Mucosa of gallbladder (tissue), 1 donor: Measurements from ENCODE around the gene NDUFAF5. TPM values are rescaled to one million over a fixed set of nuclear protein-coding genes. Genes with fewer than 3 reads are reported as not detected.

Experiments
- DNase-seq: peaks from one replicate; pipeline ENCODE4 v3.0.0-alpha.2; 2020; ENCODE audit warnings: low spot score
- total RNA-seq: library from RNA; stranded (reverse); gene quantifications from one replicate; pipeline ENCODE4 v1.2.1, GENCODE V29; 2021
- donor health status: DM: no; HTN: no; CAD: no.

NDUFAF5 gene
- total RNA-seq, 1 donor from 2014 or later, result 22.9 TPM

DNA sequence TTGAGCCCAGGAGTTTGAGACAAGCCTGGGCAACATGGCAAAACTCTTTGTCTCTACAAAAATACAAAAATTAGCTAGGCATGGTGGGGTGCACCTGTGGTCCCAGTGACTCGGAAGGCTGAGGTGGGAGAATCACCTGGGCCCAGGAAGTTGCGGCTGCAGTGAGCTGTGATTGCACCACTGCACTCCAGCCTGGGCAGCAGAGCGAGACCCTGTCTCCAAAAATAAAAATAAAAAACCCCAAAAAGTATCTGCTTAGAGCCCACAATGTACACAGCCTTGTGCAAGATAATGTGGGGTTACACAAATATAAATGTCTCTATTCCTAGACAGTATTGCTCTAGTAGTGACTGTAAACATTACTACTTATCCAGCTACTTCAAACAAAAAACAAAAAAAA, 6.0 kb upstream of the NDUFAF5 start:
- DNase-seq, result no peak

DNA sequence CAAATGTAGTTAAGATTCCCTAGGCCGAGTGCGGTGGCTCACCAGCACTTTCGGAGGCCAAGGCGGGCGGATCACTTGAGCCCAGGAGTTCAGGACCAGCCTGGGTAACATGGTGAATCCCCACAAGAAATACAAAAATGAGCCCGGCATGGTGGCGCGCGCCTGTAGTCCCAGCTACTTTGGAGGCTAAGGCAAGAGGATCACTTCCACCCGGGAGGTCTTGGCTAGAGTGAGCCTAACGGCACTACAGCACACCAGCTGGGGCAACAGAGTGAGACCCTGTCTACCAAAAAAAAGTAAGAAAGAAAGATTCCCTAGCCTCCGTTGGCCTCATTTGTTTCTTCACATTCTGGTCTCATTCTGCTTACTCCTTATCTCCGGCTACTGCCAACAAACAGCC, 1.3 kb upstream of the NDUFAF5 start:
- no peak for DNase-seq

DNA sequence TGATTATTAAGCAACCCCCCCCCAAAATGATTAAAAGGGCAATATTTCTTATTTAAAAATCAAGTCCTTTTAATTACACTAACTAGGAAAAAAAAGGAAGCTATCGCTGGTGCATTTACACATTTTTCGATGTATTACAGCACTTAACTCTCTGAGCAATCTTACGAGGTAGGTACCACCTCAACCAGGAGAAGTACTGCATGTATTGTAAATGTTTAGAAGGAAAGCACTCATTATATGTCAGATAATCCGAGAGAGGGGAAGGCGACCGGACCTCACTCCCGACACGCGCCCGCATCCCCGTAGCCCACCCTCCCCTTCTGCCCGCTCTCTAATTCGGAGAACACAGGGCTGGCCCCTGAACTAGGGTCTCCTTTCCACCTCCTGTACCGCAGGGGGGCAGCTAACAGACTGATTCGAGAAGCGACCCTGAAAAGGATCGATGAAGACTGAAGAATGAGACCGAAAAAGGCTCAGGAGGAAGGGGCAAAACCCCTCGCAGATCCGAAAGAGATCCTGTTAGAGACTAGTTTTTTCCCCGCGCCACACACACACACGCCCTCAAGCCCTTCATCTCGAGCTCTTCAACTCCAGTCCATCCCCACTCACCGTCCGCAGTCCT, 446 bp upstream of the NDUFAF5 start:
- DNase-seq, result no peak

GRCh38 chr20:13786143-13786828, 1.5 kb downstream of the NDUFAF5 start:
- no peak for DNase-seq

GRCh38 chr20:13788167-13788834, 3.5 kb downstream of the NDUFAF5 start:
- DNase-seq, result peak; percentile 34

DNA sequence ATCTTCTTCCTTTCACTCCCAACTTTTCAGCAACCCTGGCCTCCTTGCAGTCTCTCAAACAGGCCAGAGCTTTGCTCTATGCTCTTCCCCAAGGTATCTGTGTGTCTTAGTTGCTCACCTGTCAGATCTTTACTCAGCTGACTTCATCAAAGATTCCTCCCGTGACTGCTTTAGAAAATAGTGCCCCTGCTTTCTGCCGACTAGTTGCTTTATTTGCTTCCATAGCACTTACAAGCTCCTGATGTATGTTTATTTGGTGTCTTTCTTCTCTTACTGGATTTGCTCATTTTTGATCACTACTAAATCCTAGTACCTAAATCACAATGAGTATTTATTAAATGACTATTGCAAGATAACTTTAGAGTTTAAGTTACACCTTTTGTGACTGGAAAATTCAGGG, 5.9 kb downstream of the NDUFAF5 start:
- DNase-seq, result no peak

DNA sequence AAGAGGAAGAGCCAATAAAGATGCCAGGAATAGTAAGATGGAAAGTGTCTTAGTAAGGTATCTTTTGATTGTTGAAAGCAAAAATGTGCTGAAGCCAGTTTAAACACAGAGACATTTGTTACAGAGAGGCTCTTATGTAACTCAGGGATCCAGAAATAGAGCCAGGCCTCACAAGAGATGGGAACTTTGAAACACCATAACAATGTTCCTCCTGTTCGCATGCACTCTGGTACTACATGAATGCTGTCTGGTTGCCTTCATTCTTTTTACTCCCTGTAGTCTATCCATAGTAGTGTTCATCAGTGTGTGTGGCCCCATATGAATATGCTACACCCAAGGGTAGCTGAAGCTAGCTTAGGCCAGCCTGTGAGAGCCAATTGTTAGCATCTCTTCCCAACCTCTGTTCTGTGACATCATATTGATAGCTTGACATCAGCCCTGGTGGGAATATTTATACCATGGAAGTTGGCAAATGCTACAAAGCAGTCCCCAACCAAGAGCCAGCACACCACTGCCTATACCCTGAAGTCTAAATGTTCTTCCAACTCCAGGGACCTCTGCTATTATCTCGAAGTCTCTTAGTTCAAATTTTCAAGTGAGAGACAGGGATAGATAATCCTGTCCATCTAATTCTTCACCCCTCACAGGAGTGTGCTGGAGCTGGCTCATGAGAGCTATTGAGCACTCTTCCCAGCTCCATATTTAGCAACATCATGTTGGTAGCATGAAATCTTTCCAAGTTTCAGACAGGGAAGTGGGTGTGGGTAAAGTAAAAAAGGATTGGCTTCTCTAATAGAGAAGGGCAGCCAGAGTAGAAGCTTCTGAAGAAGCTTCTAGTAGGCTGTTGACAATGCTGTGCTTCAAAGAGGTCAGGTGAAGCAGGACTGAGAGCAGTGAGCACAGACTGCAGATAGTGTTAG, 7.0 kb downstream of the NDUFAF5 start:
- DNase-seq, result no peak

DNA sequence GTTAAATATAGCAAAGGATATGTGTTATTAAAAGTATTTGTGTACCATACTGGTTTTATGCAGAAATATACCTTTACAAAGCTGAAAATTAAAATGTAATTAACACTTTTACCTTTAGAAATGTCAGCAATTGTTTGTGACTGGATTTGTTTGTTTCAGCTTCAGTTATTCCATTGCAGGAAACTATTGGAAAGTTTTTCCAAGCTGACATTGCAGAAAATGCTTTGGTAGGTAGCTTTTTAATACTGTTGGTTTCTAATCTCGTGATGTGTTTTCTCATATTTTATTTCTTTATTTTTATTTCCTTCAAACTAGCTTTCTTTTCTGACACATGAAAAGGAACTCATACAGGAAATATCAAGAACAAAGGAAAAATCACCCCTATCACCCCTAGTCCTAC, 8.2 kb downstream of the NDUFAF5 start:
- DNase-seq, result no peak

GRCh38 chr20:13794667-13795066, 9.8 kb downstream of the NDUFAF5 start:
- DNase-seq, result no peak

GRCh38 chr20:13799040-13799439, 14.2 kb downstream of the NDUFAF5 start:
- no peak for DNase-seq

DNA sequence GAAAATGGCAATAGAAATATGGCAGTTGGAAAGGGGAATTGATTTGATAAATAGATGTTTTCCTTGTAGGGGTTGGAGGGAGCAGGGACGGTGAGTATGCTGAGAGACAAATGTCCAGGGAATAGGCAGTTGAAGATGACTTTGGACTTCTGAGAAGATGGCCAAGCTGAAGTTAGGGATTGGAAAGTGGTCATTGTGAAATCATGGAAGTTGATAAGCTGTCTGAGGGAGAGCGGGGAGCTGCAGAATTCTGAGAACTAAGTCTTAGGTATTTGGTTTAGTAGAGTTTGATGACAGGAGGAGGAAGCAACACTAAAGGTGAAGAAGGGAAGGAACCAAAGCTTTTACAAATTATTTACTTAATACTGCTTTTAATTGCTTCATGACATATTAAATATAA, 15.1 kb downstream of the NDUFAF5 start:
- DNase-seq, result no peak

GRCh38 chr20:13800728-13801134, 15.9 kb downstream of the NDUFAF5 start:
- peak; percentile 82 for DNase-seq

DNA sequence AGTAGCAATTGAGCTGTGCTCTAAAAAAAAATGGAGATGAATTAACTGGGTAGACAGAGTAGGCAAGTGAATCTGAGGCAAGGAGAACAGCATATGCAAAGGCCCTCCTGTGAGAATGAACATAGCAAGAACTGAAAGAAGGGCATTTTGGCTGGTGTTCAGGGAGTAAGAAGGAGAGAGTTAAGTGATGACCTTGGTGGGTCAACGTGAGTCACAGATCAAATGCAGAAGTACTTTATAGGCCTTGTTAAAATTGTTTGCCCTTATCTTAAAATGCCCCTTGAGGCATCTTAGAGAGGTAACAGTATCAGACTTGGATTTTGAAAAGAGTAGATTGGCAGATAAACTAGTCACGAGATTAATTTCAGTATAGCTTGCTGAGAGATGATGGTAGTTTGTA, 24.5 kb downstream of the NDUFAF5 start:
- DNase-seq, result no peak

GRCh38 chr20:13809855-13810254, 25.0 kb downstream of the NDUFAF5 start:
- DNase-seq, result no peak

DNA sequence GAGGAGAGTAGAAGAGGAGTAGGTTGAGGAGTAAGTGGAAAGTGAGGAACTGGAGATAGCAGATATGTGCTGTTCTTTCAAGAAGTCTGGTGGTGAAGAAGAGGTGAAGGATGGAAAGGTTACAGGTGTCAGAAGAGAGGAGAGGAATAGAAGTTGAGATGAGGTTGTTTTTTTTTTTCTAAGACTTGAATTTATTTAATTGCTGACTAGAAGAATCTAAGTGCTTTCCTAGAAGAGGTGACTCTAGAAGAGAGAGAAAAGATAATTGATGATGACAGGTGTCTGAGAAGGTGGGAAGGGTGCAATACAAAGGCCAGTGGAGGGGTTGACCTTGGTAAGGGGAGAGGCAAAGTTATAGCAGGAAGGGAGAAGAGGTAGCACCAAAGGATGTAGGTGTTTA, 25.6 kb downstream of the NDUFAF5 start:
- no peak for DNase-seq

DNA sequence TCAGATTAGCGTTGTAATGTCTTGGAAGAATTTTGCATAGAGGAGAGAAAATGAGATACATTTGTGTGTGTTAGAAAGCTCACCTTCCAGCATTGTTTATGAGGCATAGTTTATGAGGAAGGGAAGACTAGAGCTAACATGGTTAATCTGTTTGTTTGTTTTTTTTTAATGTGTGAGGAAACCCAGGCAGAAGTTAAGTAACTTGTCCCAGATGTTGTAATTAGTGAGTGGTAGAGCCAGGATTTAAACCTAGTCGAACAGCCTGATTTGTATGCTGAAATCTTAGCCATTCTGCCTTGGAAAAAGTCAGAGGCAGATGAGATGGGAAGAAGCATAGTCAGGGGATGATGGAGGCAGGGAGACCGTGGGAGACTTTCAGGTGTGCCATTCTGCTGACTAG, 29.1 kb downstream of the NDUFAF5 start:
- DNase-seq, result no peak

- no peak for DNase-seq
These were observed 29.8 kb downstream of the NDUFAF5 start for GRCh38 chr20:13814672-13815071.

- DNase-seq, result no peak
These were observed 31.9 kb downstream of the NDUFAF5 start for GRCh38 chr20:13816757-13817156.

DNA sequence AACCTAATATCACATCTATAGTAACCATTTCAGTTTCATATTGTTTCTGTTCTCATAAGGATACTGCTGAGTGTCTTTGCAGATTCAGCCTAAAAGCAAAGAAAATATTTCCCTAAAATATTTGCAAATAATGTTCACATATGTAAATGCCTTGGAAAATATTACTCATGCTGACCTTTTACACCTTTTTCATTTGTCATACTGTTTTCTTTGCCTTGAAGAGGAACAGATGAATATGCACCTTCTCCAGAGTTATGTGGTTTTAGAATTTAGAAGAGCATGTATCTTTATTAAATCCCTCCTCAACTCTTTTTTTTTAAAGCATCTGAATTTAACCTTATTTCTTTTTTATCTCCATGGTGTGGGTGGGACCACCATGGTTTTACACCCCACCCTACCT, 32.5 kb downstream of the NDUFAF5 start:
- DNase-seq, result no peak

DNA sequence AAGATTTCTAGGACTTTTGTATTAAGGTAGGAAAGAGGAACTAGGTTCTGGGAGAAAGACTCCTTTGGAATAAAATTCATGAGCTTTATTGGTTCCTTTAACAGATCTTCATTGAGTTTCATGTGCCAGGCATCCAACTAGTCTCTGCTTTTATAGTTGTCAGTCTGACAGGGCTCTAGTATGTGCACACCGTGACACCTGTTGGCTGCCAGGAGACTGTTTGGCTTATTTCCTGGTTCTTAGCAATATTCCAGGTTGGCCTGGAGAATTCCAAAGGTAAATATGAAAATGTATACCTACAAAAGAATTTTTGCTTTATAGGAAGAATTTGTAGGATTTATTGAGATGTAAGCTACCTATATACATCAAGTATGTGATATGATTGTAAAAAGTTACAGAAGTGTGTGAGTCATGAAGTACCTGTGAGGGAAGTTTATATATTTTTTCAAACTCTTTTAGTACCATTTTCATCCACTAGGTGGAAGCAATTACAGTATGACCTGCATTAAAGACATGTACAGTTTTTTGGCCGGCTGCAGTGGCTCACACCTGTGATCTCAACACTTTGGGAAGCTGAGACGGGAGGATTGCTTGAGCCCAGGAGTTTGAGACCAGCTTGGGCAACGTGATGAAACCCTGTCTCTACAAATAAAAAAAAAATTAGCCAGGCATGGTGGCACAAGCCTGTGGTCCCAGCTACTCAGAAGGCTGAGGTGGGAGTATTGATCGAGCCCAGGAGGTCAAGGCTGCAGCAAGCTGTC, 35.2 kb downstream of the NDUFAF5 start:
- DNase-seq, result no peak

- DNase-seq, result no peak
These were observed 37.0 kb downstream of the NDUFAF5 start for GRCh38 chr20:13821876-13822275.
